ENCODE results near the gene GPR3. TPM values are rescaled to one million over a fixed set of nuclear protein-coding genes. Genes with fewer than 3 reads are reported as not detected.

GPR3 gene
- total RNA-seq, 1 experiment from 2014 or later, result 1.3 TPM

DNA sequence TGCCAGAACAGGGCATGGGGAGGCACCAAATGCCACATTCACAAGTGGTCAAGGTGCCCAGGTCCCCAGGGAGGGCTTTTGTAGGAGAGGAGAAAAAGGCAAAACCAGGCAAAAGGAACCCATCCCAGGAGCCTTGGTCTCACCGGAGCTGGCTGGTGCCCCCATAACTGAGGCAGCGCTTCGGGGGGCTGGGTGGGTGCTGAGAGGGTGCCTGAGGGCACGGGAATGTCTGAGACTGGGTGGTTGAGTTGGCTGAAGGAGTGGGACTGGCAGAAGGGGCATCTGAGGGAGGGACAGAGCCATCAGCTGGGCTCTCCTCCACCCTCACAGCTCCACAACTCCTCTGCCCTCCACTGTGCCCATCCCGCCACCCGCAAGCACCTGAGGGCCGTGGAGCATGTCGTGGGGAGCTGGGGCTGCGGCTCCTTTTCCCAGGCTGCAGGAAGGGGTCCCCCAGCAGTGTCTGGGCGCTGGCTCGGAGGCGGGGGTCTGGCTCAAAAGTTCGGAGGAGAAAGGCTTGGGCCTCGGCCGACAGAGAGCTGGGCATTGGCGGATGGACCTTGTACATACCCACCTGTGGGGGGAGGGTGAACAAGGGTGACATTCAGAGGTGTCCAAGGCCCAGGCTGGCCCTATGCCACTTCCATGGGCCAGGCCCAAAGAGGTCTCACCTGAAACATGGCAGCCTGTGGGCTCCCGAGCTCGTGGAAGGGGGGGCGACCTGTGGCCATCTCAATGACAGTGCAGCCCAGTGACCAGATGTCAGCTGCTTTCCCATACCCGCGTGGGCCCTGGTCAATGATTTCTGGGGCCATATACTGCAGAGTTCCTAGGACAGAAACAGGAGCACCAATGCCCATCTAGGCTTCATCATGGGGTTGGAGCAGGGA is 34.1 kb upstream of the GPR3 start:
- TF ChIP-seq, protein P1, sequence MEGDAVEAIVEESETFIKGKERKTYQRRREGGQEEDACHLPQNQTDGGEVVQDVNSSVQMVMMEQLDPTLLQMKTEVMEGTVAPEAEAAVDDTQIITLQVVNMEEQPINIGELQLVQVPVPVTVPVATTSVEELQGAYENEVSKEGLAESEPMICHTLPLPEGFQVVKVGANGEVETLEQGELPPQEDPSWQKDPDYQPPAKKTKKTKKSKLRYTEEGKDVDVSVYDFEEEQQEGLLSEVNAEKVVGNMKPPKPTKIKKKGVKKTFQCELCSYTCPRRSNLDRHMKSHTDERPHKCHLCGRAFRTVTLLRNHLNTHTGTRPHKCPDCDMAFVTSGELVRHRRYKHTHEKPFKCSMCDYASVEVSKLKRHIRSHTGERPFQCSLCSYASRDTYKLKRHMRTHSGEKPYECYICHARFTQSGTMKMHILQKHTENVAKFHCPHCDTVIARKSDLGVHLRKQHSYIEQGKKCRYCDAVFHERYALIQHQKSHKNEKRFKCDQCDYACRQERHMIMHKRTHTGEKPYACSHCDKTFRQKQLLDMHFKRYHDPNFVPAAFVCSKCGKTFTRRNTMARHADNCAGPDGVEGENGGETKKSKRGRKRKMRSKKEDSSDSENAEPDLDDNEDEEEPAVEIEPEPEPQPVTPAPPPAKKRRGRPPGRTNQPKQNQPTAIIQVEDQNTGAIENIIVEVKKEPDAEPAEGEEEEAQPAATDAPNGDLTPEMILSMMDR (IDR thresholded peaks at IDR 0.05; ENCODE audit: unreplicated experiment), result no peak
- BruUV-seq (replicated peaks), result no TSS peak
- CTCF ChIA-PET, result no interaction called here
- intact Hi-C loops (cut with micrococcal nuclease; ENCODE audit: unreplicated experiment), result no loop called here
- no peak for DNase-seq
- no peak overlapping the region for H3K27ac Mint-ChIP-seq (ENCODE audit: unreplicated experiment)
- H3K36me3 Mint-ChIP-seq (ENCODE audit: insufficient read depth, unreplicated experiment), result peaks cover 14% of the 10 kb centered on the region
- no peak overlapping the region for H3K4me3 Mint-ChIP-seq (ENCODE audit: low read depth, unreplicated experiment)
- no peaks in the 10 kb centered on the region for H3K4me1 Mint-ChIP-seq (ENCODE audit: low read depth, unreplicated experiment)
- no peaks in the 10 kb centered on the region for H3K9me3 Mint-ChIP-seq (ENCODE audit: low read depth, unreplicated experiment)
- no peaks in the 10 kb centered on the region for H3K27me3 Mint-ChIP-seq (ENCODE audit: unreplicated experiment)

DNA sequence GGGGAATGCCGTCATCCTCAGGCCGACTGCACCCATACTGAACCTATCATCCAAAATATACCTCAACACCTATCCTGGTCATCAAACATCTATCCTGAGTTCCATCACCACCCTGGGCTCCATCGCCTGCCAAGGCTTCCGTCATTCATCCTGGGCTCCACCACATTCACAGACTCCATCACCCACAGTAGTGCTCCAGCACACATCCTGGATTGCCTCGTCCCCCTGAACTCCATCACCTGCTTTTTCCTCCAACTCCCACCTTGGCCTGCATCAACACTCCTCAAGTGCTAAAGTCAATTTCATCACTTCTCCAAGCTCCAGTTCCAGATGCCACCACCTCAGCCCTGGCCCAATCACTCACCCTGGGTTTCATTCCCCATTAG is 33.5 kb upstream of the GPR3 start:
- no peak overlapping the region for H3K4me3 Mint-ChIP-seq (ENCODE audit: low read depth, unreplicated experiment)
- BruUV-seq (replicated peaks), result no TSS peak
- CTCF ChIA-PET, result interaction anchor here (0.7 kb wide), 1 partner anchor 32 kb away, joined by 3 read pairs; no protein-coding TSS in a partner anchor
- H3K9me3 Mint-ChIP-seq (ENCODE audit: low read depth, unreplicated experiment), result no peaks in the 10 kb centered on the region
- no peak overlapping the region for H3K27ac Mint-ChIP-seq (ENCODE audit: unreplicated experiment)
- TF ChIP-seq, protein P1 (IDR thresholded peaks at IDR 0.05; ENCODE audit: unreplicated experiment), result no peak
- DNase-seq, result no peak
- H3K36me3 Mint-ChIP-seq (ENCODE audit: insufficient read depth, unreplicated experiment), result peaks cover 11% of the 10 kb centered on the region
- intact Hi-C loops (cut with micrococcal nuclease; ENCODE audit: unreplicated experiment), result no loop called here
- no peaks in the 10 kb centered on the region for H3K27me3 Mint-ChIP-seq (ENCODE audit: unreplicated experiment)
- peaks cover 1% of the 10 kb centered on the region for H3K4me1 Mint-ChIP-seq (ENCODE audit: low read depth, unreplicated experiment)

DNA sequence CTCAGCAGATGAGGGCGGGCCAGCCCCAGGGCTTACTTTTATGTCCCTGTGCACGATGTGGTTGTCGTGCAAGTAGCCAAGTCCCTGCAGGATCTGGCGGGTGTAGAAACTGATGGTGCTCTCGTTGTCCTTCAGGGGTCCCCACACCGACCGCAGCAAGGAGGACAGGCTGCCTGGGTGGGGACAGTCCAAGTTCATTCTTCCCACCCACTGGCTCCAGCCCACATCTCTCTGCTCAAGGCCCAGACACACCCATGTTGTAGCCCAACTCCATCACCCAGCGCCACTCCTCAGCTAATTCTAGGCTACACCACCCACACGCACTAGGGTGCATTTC is 32.6 kb upstream of the GPR3 start:
- no peaks in the 10 kb centered on the region for H3K27me3 Mint-ChIP-seq (ENCODE audit: unreplicated experiment)
- no peak for DNase-seq
- H3K36me3 Mint-ChIP-seq (ENCODE audit: insufficient read depth, unreplicated experiment), result peaks cover 16% of the 10 kb centered on the region
- H3K27ac Mint-ChIP-seq (ENCODE audit: unreplicated experiment), result no peak overlapping the region
- no peak overlapping the region for H3K4me3 Mint-ChIP-seq (ENCODE audit: low read depth, unreplicated experiment)
- CTCF ChIA-PET, result no interaction called here
- no peaks in the 10 kb centered on the region for H3K9me3 Mint-ChIP-seq (ENCODE audit: low read depth, unreplicated experiment)
- TF ChIP-seq, protein P1 (IDR thresholded peaks at IDR 0.05; ENCODE audit: unreplicated experiment), result no peak
- H3K4me1 Mint-ChIP-seq (ENCODE audit: low read depth, unreplicated experiment), result peaks cover 7% of the 10 kb centered on the region
- no TSS peak for BruUV-seq (replicated peaks)
- intact Hi-C loops (cut with micrococcal nuclease; ENCODE audit: unreplicated experiment), result no loop called here

DNA sequence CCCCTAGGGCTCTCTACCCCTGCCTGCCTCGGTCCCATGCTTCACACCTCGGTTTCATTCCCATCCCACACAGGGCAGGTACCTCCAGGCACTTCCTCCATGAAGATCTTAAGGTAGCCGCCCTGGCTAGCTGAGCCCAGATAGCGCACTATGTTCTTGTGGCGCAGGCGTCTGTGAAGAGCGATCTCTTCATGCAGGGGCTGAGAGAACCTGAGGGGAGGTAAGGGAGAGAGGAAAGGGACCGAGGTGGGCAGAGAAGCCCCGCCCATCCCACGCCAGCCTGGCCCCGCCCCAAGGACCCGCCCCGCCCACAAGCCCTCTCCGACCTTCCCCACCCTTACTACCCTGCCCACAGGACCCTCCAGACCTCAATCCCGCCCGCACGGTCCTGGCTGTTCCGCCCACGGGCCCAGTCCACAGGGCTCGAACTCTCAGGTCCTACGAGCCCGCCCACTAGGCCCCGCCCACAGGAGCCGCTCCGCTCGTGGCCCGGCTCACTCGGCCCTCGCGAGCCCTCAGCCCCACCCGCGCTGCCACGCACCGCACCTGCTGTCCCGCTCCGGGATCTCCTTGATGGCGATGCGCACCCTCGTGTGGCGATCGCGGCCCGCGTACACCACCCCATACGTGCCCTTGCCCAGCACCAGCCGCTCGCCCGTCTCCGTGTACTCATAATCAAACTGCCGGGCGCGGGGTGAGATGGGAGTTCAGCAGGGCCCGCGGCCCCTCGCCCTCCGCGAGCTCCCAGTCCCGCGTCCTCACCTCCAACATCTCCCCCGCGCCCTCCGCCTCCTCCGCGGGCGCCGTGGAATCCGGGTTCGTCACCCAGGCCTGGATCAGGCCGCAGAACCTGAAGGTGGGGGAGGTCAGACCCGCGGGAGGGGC is 32.0 kb upstream of the GPR3 start:
- Mint-ChIP-seq H3K4me1 (ENCODE audit: low read depth, unreplicated experiment) (peaks cover 7% of the 10 kb centered on the region), H3K4me3 (ENCODE audit: low read depth, unreplicated experiment) (no peak overlapping the region), H3K9me3 (ENCODE audit: low read depth, unreplicated experiment) (no peaks in the 10 kb centered on the region), H3K27ac (ENCODE audit: unreplicated experiment) (no peak overlapping the region), H3K27me3 (ENCODE audit: unreplicated experiment) (no peaks in the 10 kb centered on the region), H3K36me3 (ENCODE audit: insufficient read depth, unreplicated experiment) (peaks cover 22% of the 10 kb centered on the region)
- BruUV-seq (replicated peaks), result no TSS peak
- DNase-seq, result no peak
- TF ChIP-seq, protein P1 (IDR thresholded peaks at IDR 0.05; ENCODE audit: unreplicated experiment), result no peak
- CTCF ChIA-PET, result no interaction called here
- intact Hi-C loops (cut with micrococcal nuclease; ENCODE audit: unreplicated experiment), result no loop called here

Measured in Calu3 (cell line).